DND-41 (cell line): ENCODE results near the gene NARS2.

Experiments used
- ATAC-seq: fragments of 200-7000 bp; cut with Tn5 transposase; 3 replicates; pipeline ENCODE4 v1.9.1; 2021; ENCODE audit warnings: low read depth; ENCODE audit not compliant: insufficient read depth
- DNase-seq: peaks from one replicate; pipeline ENCODE4 v3.0.0-alpha.2; 2020
- H2AFZ ChIP-seq: 2 replicates; pipeline ENCODE4 v1.6.0; 2012; ENCODE audit warnings: low read depth, low read length
- H3K27ac ChIP-seq: 2 replicates; pipeline ENCODE4 v1.5.1; 2012; ENCODE audit warnings: low read length, inconsistent platforms
- H3K27me3 ChIP-seq: fragments of 200-600 bp; sonication (generic); 2 replicates; pipeline ENCODE4 v1.6.0; 2012; ENCODE audit warnings: low read length, mild to moderate bottlenecking, inconsistent platforms; ENCODE audit not compliant: insufficient read depth, poor library complexity
- H3K36me3 ChIP-seq: 2 replicates; pipeline ENCODE4 v1.5.1; 2012; ENCODE audit warnings: low read length, inconsistent platforms; ENCODE audit not compliant: insufficient read depth
- H3K4me1 ChIP-seq: 2 replicates; pipeline ENCODE4 v1.5.1; 2012; ENCODE audit warnings: mild to moderate bottlenecking, low read length; ENCODE audit not compliant: insufficient read depth
- H3K4me2 ChIP-seq: 2 replicates; pipeline ENCODE4 v1.6.0; 2012; ENCODE audit warnings: mild to moderate bottlenecking, moderate library complexity, low read length, inconsistent platforms; ENCODE audit not compliant: insufficient read depth
- H3K4me3 ChIP-seq, 2 experiments: fragments of 200-600 bp in 1 of 2; shearing (Covaris generic) in 1 of 2; 2 replicates each; pipeline ENCODE4 v1.5.1; 2012 to 2016; ENCODE audit warnings: inconsistent platforms in 2 of 2, low read length in 2 of 2, mild to moderate bottlenecking in 2 of 2, low read depth in 1 of 2, moderate library complexity in 1 of 2
- H3K79me2 ChIP-seq: 2 replicates; pipeline ENCODE4 v1.6.0; 2012; ENCODE audit warnings: low read length, inconsistent platforms; ENCODE audit not compliant: insufficient read depth
- H3K9ac ChIP-seq: 2 replicates; pipeline ENCODE4 v1.6.0; 2012; ENCODE audit warnings: low read depth, mild to moderate bottlenecking, inconsistent platforms, low read length, moderate library complexity
- H3K9me3 ChIP-seq: 2 replicates; pipeline ENCODE4 v1.5.1; 2012; ENCODE audit warnings: low read length, moderate library complexity, mild to moderate bottlenecking, inconsistent platforms; ENCODE audit not compliant: insufficient read depth, severe bottlenecking
- H4K20me1 ChIP-seq: 2 replicates; pipeline ENCODE4 v1.6.0; 2012; ENCODE audit warnings: low read length; ENCODE audit not compliant: insufficient read depth
- CTCF ChIP-seq: IDR thresholded peaks from 2 replicates; pipeline ENCODE4 v1.5.1; 2012; ENCODE audit warnings: borderline replicate concordance, low read length, moderate library complexity, mild to moderate bottlenecking; ENCODE audit not compliant: poor library complexity, severe bottlenecking; ENCODE audit errors: extremely low read depth
- EZH2 ChIP-seq: IDR thresholded peaks from 3 replicates; pipeline ENCODE4 v1.6.1; 2012; ENCODE audit warnings: borderline replicate concordance, low read depth, mild to moderate bottlenecking, moderate library complexity, low read length, inconsistent platforms; ENCODE audit not compliant: severe bottlenecking

The NARS2 gene

GRCh38 chr11:78386215-78386941 lies 188.3 kb downstream of the NARS2 start:
- Histone ChIP-seq H3K9me3 (no peaks in the 10 kb centered on the region), H3K9ac (no peak overlapping the region), H3K36me3 (peaks cover 66% of the 10 kb centered on the region), H3K27me3 (no peaks in the 10 kb centered on the region), H3K79me2 (peaks cover 100% of the 10 kb centered on the region), H3K4me2 (no peak overlapping the region), H3K4me1 (peaks cover 11% of the 10 kb centered on the region), H4K20me1 (peaks cover 79% of the 10 kb centered on the region), H2AFZ (no peak overlapping the region), H3K4me3 (no peak overlapping the region), H3K27ac (peak overlapping the region; percentile 13)
- DNase-seq (no peak), ATAC-seq (no peak)
- TF ChIP-seq EZH2 = no peak
- no peak for TF ChIP-seq CTCF
